IPS-18c (cell line): ENCODE measurements around the gene GDF2.

ENCODE experiments used
- H3K4me3 ChIP-seq: 2 replicates; pipeline ENCODE4 v1.7.0; 2013; ENCODE audit warnings: low read depth, mild to moderate bottlenecking, low read length, moderate library complexity; ENCODE audit not compliant: insufficient read depth
- H3K9me3 ChIP-seq: one replicate; pipeline ENCODE4 v1.6.1; 2013; ENCODE audit warnings: mild to moderate bottlenecking, low read length, moderate library complexity; ENCODE audit not compliant: control insufficient read depth, insufficient read depth

Gene GDF2

DNA sequence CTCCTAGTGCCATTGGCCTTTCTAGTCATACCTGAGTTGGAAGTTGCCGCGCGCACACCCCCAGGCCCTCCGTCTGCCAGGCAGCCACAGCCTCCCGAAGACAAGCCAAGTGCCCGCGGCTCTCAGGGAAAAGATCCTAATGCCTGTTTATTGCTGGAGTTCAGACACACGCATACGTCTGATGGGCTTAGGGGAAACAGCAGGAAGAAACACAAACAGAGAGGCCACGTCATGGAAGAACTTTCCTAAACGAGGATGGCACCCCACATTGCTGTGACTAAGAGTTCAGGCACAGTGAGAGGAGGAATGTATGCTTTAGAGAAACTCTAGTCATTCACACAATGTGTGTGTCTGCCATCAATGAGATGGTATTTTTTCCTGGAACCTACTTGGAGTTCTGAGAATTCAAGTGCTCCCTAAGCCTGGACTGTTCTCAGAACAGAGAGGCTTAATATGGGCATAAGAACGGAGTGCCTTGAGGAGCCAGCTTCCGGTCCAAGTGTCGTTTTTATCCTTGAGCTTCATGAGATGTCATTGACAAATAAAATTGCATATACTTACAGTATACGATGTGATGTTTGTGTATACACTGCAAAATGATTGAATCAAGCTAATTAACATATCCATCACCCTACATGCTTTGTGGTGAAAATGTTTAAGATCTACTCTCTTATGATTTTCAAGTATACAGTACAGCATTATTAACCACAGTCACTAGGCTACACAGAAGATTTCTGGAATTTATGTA lies 14.3 kb downstream of the GDF2 start:
- Histone ChIP-seq H3K4me3 (no peak overlapping the region), H3K9me3 (no peaks in the 10 kb centered on the region)

DNA sequence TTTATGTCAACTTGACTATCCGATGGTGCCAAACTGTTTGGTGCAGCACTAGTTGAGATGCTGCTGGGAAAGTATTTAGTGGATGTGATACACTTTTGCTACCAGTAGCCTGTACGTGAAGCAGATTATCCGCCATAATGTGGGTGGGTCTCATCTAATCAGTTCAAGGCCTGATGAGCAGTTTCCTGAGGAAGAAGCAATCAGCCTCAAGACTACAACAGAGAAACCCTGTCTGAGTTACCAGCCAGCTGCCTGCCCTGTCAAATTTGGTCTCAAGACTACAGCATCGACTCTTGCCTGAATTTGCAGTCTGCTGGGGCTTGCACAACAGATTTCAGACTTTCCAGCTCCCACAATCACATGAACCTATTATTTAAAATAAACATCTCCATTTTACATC lies 15.1 kb downstream of the GDF2 start:
- H3K4me3 ChIP-seq = no peak overlapping the region

DNA sequence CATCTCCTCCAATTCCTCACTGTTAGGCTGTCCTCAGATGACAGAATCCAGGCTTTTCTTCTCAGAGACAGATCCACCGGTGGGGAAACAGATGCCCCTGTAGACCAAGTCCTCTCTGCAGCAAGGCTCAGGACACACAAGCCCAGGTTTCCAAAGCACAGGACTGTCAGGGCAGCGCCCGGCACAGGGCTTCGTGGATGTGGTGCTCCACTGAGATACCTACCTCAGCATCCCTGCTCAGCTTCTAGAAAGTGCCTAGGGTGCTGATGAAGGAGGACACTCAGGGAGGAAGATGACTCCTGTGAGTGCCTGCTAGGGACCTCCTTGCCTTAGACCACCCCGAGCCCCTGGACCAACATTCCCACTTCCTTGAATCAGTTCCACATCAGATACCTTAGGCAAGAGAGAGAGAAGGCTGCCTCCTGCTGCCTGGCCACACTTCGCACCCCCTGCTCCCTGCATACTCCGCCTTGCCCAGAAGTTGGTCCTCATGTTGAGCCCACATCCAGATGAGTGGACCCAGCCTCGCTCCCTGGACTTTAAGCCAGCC lies 17.0 kb downstream of the GDF2 start:
- H3K4me3 ChIP-seq = no peak overlapping the region
- H3K9me3 ChIP-seq = no peaks in the 10 kb centered on the region

More for the DNA sequence above, 15.1 kb downstream of the GDF2 start:
- no peaks in the 10 kb centered on the region for H3K9me3 ChIP-seq

DNA sequence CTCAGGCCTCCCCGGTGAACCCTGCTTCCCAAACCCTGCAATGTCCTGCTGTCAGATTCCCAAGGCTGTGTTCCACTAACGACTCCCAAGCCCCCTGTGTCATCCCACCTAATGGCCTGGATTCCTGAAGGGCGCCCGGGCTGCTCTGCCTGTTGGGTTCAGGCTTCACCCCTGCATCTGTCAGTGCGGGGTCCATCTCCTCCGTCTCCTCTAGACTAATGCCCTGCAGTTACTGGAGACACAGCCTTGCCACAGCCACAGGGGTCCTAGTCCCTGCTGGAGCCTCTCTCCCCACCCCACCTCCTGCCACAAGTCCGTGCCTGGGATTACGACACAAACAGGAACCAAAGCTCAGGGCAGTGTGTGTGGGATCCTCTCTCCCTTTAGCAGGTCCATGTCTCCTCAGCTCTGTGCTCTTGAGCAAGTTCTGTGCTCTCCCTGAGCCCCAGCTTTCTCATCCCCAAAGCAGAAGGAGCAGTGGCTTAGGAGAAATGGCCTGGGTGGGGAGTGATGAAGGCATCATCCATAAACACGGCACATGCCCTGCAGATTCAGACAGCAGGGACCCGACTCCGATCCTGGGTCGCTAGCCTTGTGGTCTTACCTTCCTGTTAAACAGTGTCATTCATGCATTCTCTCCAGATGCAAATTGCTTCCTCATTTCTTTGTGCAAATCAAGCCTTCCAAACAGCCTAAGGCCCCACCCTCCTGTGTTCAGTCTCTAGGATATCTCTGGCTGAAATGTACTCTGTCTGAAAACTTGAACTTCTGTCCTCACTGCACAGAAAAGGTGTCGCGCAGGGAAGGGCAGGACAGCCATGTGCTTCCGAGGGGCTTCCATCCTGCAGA lies 17.7 kb downstream of the GDF2 start:
- H3K9me3 ChIP-seq = no peaks in the 10 kb centered on the region
- H3K4me3 ChIP-seq = no peak overlapping the region

DNA sequence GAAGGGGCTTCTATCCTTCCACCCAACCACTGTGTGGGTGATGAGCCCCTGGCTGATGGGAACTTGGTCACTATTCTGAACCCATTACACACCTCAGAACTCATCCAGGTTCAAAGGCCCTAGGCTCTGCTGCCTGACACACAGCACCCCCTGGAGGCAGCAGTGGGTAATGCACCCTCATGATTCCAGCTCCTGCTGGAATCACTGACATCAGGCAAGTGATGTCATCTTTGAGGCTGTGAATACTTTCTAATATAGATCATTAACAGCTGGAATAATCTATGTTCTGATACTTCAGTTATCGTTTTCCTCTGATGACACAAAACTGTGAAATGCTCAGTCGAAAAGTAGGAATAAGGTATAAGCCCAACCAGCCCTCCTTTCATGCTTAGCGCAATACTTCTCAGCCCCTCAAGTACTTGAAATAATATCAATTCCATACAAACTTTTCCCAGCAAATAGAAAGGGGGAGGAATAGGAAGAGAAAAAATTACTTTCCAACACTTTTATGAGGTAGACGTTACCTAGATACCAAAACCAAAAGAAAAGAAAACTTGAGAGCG lies 18.4 kb downstream of the GDF2 start:
- Histone ChIP-seq H3K4me3 (no peak overlapping the region), H3K9me3 (no peaks in the 10 kb centered on the region)

DNA sequence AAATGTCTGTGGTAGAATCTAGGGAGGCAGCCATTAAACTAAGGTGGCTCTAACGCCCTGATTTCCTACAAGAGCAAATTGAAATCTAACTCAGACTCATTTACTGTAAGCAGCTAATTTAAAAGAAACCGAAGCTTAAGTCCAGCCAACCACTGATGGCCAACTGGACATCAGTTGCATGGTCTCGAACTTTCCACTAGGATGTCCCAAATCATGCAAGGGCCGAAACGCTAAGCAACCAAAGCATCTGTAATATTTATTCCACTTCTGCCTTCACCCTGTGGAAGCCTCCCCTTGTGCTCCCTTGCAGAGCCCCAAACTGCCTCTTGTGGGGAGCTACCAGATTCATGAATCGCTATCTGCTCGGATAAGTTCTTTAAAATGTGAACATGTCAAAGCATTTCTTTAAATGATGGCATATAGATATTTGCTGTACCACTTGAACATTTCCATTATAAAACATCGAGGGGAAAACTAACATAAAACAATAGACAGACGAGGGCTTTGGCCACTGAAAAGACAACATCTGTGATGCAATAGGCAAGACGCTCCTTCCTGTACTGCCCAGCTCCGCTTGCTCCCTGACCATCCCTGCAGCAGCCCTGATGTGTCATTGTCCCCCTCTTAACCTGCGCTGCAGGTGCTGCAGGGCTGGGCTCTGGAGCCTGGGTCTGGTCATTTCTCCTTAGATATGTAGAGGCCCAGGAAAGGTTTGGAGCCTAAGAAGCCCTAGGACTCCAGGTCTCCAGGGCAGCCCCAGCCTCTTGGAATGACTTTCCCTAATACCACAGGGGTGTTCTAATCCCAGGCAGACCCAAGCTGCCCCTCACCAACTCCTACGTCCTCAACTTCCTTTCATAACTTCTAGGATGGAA lies 23.0 kb downstream of the GDF2 start:
- Histone ChIP-seq H3K4me3 (no peak overlapping the region), H3K9me3 (no peaks in the 10 kb centered on the region)

DNA sequence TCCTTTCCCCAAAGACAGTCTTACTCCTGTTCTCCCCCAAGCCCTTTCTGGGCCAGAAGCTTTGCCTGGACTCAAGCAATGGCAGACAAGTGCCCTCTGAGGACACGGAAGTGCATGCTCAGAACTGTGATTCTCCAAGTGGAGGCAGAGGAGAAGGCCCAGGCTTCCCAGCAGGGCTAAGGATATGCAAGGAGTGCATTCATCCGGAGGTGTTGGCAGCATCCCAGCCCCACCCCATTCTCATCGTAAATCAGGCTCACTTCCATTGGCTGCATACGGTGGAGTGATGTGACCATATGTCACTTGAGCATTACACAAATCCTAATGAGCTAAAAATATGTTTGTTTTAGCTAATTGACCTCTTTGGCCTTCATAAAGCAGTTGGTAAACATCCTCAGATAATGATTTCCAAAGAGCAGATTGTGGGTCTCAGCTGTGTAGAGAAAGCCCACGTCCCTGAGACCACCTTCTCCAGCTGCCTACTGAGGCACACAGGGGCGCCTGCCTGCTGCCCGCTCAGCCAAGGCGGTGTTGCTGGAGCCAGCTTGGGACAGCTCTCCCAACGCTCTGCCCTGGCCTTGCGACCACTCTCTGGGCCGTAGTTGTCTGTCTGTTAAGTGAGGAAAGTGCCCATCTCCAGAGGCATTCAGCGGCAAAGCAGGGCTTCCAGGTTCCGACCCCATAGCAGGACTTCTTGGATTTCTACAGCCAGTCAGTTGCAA lies 24.5 kb downstream of the GDF2 start:
- H3K4me3 ChIP-seq = no peak overlapping the region
- H3K9me3 ChIP-seq = no peaks in the 10 kb centered on the region

DNA sequence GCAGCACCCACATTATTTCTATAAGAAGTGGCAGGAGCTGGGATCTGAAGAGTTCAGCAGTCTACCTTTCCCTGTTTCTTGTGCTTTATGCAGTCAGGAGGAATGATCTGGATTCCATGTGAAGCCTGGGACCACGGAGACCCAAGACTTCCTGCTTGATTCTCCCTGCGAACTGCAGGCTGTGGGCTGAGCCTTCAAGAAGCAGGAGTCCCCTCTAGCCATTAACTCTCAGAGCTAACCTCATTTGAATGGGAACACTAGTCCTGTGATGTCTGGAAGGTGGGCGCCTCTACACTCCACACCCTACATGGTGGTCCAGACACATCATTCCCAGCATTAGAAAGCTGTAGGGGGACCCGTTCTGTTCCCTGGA lies 25.0 kb downstream of the GDF2 start:
- H3K9me3 ChIP-seq = no peaks in the 10 kb centered on the region
- H3K4me3 ChIP-seq = no peak overlapping the region

DNA sequence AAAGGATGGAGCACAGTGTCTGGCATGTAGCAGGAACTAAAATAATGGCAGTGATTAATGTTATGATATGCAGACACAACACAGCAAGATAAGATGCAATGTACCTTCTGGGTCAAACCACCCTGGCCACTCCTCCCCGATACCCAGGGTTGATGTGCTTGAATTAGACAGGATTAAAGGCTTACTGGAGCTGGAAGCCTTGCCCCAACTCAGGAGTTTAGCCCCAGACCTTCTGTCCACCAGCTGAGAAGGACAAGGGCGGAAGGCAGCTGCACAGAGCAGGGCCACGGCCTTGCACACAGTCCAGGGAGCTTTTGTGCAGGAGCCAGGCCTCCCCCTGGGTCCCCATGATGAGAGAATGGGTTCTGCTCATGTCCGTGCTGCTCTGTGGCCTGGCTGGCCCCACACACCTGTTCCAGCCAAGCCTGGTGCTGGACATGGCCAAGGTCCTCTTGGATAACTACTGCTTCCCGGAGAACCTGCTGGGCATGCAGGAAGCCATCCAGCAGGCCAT lies 25.9 kb downstream of the GDF2 start, which contains the start of gene RBP3:
TSS of gene RBP3 (plus strand) at position 226 of the 514 bp plus-strand sequence. CDS start at position 348, 122 bp downstream.
- no peak within 1 kb of the TSS for H3K4me3 ChIP-seq

DNA sequence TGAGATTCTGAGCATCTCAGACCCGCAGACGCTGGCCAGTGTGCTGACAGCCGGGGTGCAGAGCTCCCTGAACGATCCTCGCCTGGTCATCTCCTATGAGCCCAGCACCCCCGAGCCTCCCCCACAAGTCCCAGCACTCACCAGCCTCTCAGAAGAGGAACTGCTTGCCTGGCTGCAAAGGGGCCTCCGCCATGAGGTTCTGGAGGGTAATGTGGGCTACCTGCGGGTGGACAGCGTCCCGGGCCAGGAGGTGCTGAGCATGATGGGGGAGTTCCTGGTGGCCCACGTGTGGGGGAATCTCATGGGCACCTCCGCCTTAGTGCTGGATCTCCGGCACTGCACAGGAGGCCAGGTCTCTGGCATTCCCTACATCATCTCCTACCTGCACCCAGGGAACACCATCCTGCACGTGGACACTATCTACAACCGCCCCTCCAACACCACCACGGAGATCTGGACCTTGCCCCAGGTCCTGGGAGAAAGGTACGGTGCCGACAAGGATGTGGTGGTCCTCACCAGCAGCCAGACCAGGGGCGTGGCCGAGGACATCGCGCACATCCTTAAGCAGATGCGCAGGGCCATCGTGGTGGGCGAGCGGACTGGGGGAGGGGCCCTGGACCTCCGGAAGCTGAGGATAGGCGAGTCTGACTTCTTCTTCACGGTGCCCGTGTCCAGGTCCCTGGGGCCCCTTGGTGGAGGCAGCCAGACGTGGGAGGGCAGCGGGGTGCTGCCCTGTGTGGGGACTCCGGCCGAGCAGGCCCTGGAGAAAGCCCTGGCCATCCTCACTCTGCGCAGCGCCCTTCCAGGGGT lies 26.6 kb downstream of the GDF2 start:
- Histone ChIP-seq H3K4me3 (no peak overlapping the region), H3K9me3 (no peaks in the 10 kb centered on the region)

More for the DNA sequence above, 25.9 kb downstream of the GDF2 start, which contains the start of gene RBP3:
- H3K9me3 ChIP-seq = no peaks in the 10 kb centered on the region

DNA sequence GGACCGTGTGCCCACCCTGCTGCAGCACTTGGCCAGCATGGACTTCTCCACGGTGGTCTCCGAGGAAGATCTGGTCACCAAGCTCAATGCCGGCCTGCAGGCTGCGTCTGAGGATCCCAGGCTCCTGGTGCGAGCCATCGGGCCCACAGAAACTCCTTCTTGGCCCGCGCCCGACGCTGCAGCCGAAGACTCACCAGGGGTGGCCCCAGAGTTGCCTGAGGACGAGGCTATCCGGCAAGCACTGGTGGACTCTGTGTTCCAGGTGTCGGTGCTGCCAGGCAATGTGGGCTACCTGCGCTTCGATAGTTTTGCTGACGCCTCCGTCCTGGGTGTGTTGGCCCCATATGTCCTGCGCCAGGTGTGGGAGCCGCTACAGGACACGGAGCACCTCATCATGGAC lies 27.3 kb downstream of the GDF2 start:
- Histone ChIP-seq H3K4me3 (no peak overlapping the region), H3K9me3 (no peaks in the 10 kb centered on the region)

DNA sequence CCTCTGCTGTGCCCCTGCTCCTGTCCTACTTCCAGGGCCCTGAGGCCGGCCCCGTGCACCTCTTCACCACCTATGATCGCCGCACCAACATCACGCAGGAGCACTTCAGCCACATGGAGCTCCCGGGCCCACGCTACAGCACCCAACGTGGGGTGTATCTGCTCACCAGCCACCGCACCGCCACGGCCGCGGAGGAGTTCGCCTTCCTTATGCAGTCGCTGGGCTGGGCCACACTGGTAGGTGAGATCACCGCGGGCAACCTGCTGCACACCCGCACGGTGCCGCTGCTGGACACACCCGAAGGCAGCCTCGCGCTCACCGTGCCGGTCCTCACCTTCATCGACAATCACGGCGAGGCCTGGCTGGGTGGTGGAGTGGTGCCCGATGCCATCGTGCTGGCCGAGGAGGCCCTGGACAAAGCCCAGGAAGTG lies 27.7 kb downstream of the GDF2 start:
- Histone ChIP-seq H3K4me3 (no peak overlapping the region), H3K9me3 (no peaks in the 10 kb centered on the region)

DNA sequence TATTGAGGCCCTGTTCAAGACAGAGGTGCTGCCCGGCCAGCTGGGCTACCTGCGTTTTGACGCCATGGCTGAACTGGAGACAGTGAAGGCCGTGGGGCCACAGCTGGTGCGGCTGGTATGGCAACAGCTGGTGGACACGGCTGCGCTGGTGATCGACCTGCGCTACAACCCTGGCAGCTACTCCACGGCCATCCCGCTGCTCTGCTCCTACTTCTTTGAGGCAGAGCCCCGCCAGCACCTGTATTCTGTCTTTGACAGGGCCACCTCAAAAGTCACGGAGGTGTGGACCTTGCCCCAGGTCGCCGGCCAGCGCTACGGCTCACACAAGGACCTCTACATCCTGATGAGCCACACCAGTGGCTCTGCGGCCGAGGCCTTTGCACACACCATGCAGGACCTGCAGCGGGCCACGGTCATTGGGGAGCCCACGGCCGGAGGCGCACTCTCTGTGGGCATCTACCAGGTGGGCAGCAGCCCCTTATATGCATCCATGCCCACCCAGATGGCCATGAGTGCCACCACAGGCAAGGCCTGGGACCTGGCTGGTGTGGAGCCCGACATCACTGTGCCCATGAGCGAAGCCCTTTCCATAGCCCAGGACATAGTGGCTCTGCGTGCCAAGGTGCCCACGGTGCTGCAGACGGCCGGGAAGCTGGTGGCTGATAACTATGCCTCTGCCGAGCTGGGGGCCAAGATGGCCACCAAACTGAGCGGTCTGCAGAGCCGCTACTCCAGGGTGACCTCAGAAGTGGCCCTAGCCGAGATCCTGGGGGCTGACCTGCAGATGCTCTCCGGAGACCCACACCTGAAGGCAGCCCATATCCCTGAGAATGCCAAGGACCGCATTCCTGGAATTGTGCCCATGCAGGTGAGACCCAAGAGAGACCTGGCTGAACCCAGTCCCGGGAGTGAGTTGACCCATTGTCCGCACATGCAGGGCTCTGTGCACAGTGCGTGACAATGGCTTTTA lies 28.7 kb downstream of the GDF2 start:
- Histone ChIP-seq H3K9me3 (no peaks in the 10 kb centered on the region), H3K4me3 (no peak overlapping the region)
